HepG2 (cell line): ENCODE data around the gene CCSER1.

ENCODE experiments used
- CTCF ChIP-seq: sonication (generic); formaldehyde crosslinking; IDR thresholded peaks from 2 replicates; pipeline ENCODE4 v1.5.0; 2020; ENCODE audit warnings: mild to moderate bottlenecking, missing genetic modification reagents, moderate library complexity
- FOXJ3 ChIP-seq: sonication (generic); formaldehyde crosslinking; IDR thresholded peaks from 2 replicates; pipeline ENCODE4 v1.4.0; 2020; ENCODE audit warnings: missing genetic modification reagents, mild to moderate bottlenecking, borderline replicate concordance
- HBP1 ChIP-seq: IDR thresholded peaks from 2 replicates; pipeline ENCODE4 v1.6.1; 2016; ENCODE audit warnings: low read depth, control low read depth
- HMGXB3 ChIP-seq: sonication (generic); formaldehyde crosslinking; IDR thresholded peaks from 2 replicates; pipeline ENCODE4 v1.4.0; 2020; ENCODE audit warnings: missing genetic modification reagents, borderline replicate concordance
- SKI ChIP-seq: fragments of 450-650 bp; IDR thresholded peaks from one replicate; pipeline ENCODE4 v1.6.1; 2018; ENCODE audit warnings: mild to moderate bottlenecking; ENCODE audit not compliant: partially characterized antibody
- SMC3 ChIP-seq: IDR thresholded peaks from 2 replicates; pipeline ENCODE4 v1.6.1; 2011; ENCODE audit warnings: low read length, improper control_type of control experiment
- ZNF225 ChIP-seq: sonication (generic); formaldehyde crosslinking; IDR thresholded peaks from 2 replicates; pipeline ENCODE4 v1.4.0; 2020; ENCODE audit warnings: mild to moderate bottlenecking, missing genetic modification reagents

GRCh38 chr4:90124276-90124675 lies 2.9 kb upstream of the CCSER1 start:
- no peak for TF ChIP-seq HMGXB3 (CRISPR knock-in tag)
- TF ChIP-seq ZNF225 (CRISPR knock-in tag): no peak
- TF ChIP-seq FOXJ3 (CRISPR knock-in tag): no peak
- no peak for TF ChIP-seq HBP1
- no peak for TF ChIP-seq SKI
- TF ChIP-seq CTCF (CRISPR knock-in tag): no peak
- TF ChIP-seq SMC3: no peak
